ENCODE data around the gene GPRC5D.

DNA sequence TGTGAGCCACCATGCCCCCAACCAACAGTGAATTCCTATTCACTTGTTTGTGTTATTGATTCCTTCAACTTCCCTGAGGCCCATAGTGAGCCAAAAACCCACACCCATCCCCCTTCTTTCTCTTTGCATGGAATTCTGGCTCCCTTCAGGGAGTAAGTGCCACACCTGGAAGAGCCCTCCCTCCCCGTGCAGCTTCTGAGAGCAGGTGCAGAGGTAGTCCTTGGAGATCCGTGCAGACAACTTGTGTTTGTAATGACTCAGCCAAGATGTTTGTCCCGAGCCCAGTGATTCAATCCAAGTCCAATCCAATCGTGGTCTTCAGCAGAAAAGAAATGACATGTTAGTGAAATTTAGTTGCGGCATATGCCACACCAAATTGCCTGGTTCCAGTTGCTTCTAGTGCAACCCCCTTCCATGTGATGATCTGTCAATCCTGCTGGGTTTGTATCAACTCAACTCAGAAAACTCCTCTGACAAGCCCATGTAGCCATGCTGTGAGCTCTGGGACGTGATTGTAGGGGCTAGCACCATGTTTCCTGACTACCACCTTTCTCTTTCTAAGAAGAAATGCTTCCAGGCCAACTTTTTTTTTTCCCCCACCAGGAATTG lies 33.1 kb downstream of the GPRC5D start:
- TF ChIP-seq, protein P1, sequence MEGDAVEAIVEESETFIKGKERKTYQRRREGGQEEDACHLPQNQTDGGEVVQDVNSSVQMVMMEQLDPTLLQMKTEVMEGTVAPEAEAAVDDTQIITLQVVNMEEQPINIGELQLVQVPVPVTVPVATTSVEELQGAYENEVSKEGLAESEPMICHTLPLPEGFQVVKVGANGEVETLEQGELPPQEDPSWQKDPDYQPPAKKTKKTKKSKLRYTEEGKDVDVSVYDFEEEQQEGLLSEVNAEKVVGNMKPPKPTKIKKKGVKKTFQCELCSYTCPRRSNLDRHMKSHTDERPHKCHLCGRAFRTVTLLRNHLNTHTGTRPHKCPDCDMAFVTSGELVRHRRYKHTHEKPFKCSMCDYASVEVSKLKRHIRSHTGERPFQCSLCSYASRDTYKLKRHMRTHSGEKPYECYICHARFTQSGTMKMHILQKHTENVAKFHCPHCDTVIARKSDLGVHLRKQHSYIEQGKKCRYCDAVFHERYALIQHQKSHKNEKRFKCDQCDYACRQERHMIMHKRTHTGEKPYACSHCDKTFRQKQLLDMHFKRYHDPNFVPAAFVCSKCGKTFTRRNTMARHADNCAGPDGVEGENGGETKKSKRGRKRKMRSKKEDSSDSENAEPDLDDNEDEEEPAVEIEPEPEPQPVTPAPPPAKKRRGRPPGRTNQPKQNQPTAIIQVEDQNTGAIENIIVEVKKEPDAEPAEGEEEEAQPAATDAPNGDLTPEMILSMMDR (IDR thresholded peaks at IDR 0.05): no peak
- no peak for TF ChIP-seq ZFX (IDR thresholded peaks at IDR 0.05; ENCODE audit: borderline replicate concordance)
